AG04449 (cell line): ENCODE data around the gene TM9SF2.
"Not testable (repeated sequence)": the region's sequence is repeated elsewhere in the genome, so short reads cannot be mapped to it uniquely, and the experiment has no call there.

Source experiments
- CTCF ChIA-PET: fragments of 350-600 bp; formaldehyde crosslinking; extraction: SDS; loops from one replicate; lab custom pipeline; 2021; ENCODE audit warnings: antibody characterized with exemption; lab: Yijun Ruan, JAX
- POLR2A ChIA-PET: fragments of 400-600, 350-600 bp; formaldehyde crosslinking; extraction: SDS; loops from one replicate; lab custom pipeline; 2020; ENCODE audit warnings: antibody characterized with exemption, inconsistent platforms; lab: Yijun Ruan, JAX
- DNase-seq: peaks from one replicate; pipeline ENCODE4 v3.0.0-alpha.2; 2010; ENCODE audit warnings: low read depth, low spot score
- H3K4me3 ChIP-seq: 2 replicates; pipeline ENCODE4 v1.5.1; 2011; ENCODE audit warnings: low read depth, mild to moderate bottlenecking, control low read depth, low read length
- CTCF ChIP-seq: IDR thresholded peaks from one replicate; pipeline ENCODE4 v1.5.1; 2011; ENCODE audit warnings: mild to moderate bottlenecking, moderate library complexity, low read length, control low read depth, inconsistent platforms; ENCODE audit not compliant: insufficient read depth; ENCODE audit errors: missing control alignments

TM9SF2 gene

GRCh38 chr13:99564386-99564785 lies 63.1 kb downstream of the TM9SF2 start:
- CTCF ChIA-PET = interaction anchor here (1.4 to 1.5 kb wide), 2 partner anchors 16 to 122 kb away, joined by 4 read pairs; no protein-coding TSS in a partner anchor
- no peak for DNase-seq
- no peak overlapping the region for H3K4me3 ChIP-seq
- POLR2A ChIA-PET = no interaction called here
- no peak for TF ChIP-seq CTCF

GRCh38 chr13:99565478-99566124 lies 64.3 kb downstream of the TM9SF2 start:
- TF ChIP-seq CTCF = no peak
- ChIA-PET POLR2A (no interaction called here), CTCF (interaction anchor here (1.4 to 1.5 kb wide), 2 partner anchors 15 to 123 kb away, joined by 4 read pairs; no protein-coding TSS in a partner anchor)
- H3K4me3 ChIP-seq = no peak overlapping the region
- DNase-seq = no peak

GRCh38 chr13:99566125-99567083 lies 65.1 kb downstream of the TM9SF2 start:
- DNase-seq = no peak
- H3K4me3 ChIP-seq = no peak overlapping the region
- TF ChIP-seq CTCF = no peak
- ChIA-PET POLR2A (no interaction called here), CTCF (no interaction called here)

- CTCF ChIA-PET = interaction anchor here (1.2 kb wide), 1 partner anchor 126 kb away, joined by 3 read pairs; no protein-coding TSS in a partner anchor
- POLR2A ChIA-PET, DNase-seq, H3K4me3 ChIP-seq: not testable (repeated sequence)
Observed at GRCh38 chr13:99568901-99569300, 67.6 kb downstream of the TM9SF2 start.

- CTCF ChIA-PET = interaction anchor here (1.1 to 1.2 kb wide), 2 partner anchors 67 to 136 kb away, joined by 3 read pairs; no protein-coding TSS in a partner anchor
- POLR2A ChIA-PET = no interaction called here
- TF ChIP-seq CTCF = no peak
- DNase-seq = peak; percentile 34
- H3K4me3 ChIP-seq = no peak overlapping the region
Observed at GRCh38 chr13:99572131-99572530, 70.9 kb downstream of the TM9SF2 start.

- H3K4me3 ChIP-seq = no peak overlapping the region
- POLR2A ChIA-PET = no interaction called here
- CTCF ChIA-PET = interaction anchor here (1.1 to 1.2 kb wide), 2 partner anchors 67 to 136 kb away, joined by 3 read pairs; no protein-coding TSS in a partner anchor
- TF ChIP-seq CTCF = no peak
- no peak for DNase-seq
Observed at GRCh38 chr13:99572921-99573320, 71.6 kb downstream of the TM9SF2 start.
